ENCODE data around the gene GAS7.

DNA sequence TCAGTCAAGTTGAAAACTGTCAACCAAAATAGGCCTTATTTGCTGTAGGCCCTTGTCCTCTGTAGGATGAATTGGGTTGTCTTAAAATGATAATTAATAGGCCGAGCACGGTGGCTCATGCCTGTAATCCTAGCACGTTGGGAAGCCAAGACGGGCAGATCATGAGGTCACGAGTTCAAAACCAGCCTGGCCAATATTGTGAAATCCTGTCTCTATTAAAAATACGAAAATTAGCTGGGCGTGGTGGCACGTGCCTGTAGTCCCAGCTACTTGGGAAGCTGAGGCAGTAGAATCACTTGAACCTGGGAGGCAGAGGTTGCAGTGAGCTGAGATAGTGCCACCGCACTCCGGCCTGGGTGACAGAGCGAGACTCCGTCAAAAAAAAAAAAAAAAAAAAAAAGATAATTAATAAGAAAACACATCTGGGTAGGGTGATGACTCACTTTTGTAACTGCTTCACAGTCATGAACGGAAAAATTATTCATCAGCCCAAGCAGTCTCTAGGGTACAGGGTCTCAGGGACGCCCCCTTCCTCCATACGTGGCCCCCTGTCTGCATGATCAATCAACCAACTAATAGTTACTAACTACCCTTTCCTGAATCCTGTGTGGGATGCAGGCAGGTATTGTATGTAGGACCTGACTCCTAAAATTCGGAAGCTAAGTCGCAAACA, 156.4 kb downstream of the GAS7 start:
- TF ChIP-seq TCF7L2 (IDR thresholded peaks at IDR 0.05; ENCODE audit: low read depth, low read length) (no peak), C11orf30 (IDR thresholded peaks at IDR 0.05; ENCODE audit: low read depth) (no peak), NR1H2 (CRISPR knock-in tag; IDR thresholded peaks at IDR 0.05) (no peak), ZNF445 (CRISPR knock-in tag; IDR thresholded peaks at IDR 0.05; ENCODE audit: low read depth) (no peak), MAFF (IDR thresholded peaks at IDR 0.05; ENCODE audit: low read length) (no peak)
